HG03064 (cell line): Measurements from ENCODE around the gene PRELID2.
"Not testable (repeated sequence)": the region's sequence is repeated elsewhere in the genome, so short reads cannot be mapped to it uniquely, and the experiment has no call there.

Source experiments
- ATAC-seq: cut with Tn5 transposase; IDR thresholded peaks from one replicate; pipeline ENCODE4 v1.9.1; 2021; ENCODE audit warnings: low read depth; ENCODE audit not compliant: unreplicated experiment

PRELID2 gene

GRCh38 chr5:145752947-145753346, 82.2 kb downstream of the PRELID2 start:
- ATAC-seq = no peak

GRCh38 chr5:145752534-145752933, 82.6 kb downstream of the PRELID2 start:
- no peak for ATAC-seq

- ATAC-seq = no peak
These were observed 84.9 kb downstream of the PRELID2 start for GRCh38 chr5:145750199-145750598.

- ATAC-seq = no peak
These were observed 91.6 kb downstream of the PRELID2 start for GRCh38 chr5:145743396-145744061.

- no peak for ATAC-seq
These were observed 95.3 kb downstream of the PRELID2 start for GRCh38 chr5:145739843-145740242.

- ATAC-seq = no peak
These were observed 96.9 kb downstream of the PRELID2 start for GRCh38 chr5:145738227-145738626.

GRCh38 chr5:145737578-145737977, 97.6 kb downstream of the PRELID2 start:
- no peak for ATAC-seq

- not testable (repeated sequence) for ATAC-seq
These were observed 105.2 kb downstream of the PRELID2 start for GRCh38 chr5:145729956-145730355.

- no peak for ATAC-seq
These were observed 111.6 kb downstream of the PRELID2 start for GRCh38 chr5:145723516-145723915.

- no peak for ATAC-seq
These were observed 116.2 kb downstream of the PRELID2 start for GRCh38 chr5:145718956-145719355.

GRCh38 chr5:145715412-145715811, 119.7 kb downstream of the PRELID2 start:
- ATAC-seq = no peak

- no peak for ATAC-seq
These were observed 122.9 kb downstream of the PRELID2 start for GRCh38 chr5:145712245-145712644.

GRCh38 chr5:145711417-145711816, 123.7 kb downstream of the PRELID2 start:
- no peak for ATAC-seq
